DND-41 (cell line): ENCODE results near the gene TLN1.

Source experiments
- ATAC-seq: fragments of 200-7000 bp; cut with Tn5 transposase; 3 replicates; pipeline ENCODE4 v1.9.1; 2021; ENCODE audit warnings: low read depth; ENCODE audit not compliant: insufficient read depth
- DNase-seq: peaks from one replicate; pipeline ENCODE4 v3.0.0-alpha.2; 2020
- H2AFZ ChIP-seq: 2 replicates; pipeline ENCODE4 v1.6.0; 2012; ENCODE audit warnings: low read depth, low read length
- H3K27ac ChIP-seq: 2 replicates; pipeline ENCODE4 v1.5.1; 2012; ENCODE audit warnings: low read length, inconsistent platforms
- H3K27me3 ChIP-seq: fragments of 200-600 bp; sonication (generic); 2 replicates; pipeline ENCODE4 v1.6.0; 2012; ENCODE audit warnings: low read length, mild to moderate bottlenecking, inconsistent platforms; ENCODE audit not compliant: insufficient read depth, poor library complexity
- H3K36me3 ChIP-seq: 2 replicates; pipeline ENCODE4 v1.5.1; 2012; ENCODE audit warnings: low read length, inconsistent platforms; ENCODE audit not compliant: insufficient read depth
- H3K4me1 ChIP-seq: 2 replicates; pipeline ENCODE4 v1.5.1; 2012; ENCODE audit warnings: mild to moderate bottlenecking, low read length; ENCODE audit not compliant: insufficient read depth
- H3K4me2 ChIP-seq: 2 replicates; pipeline ENCODE4 v1.6.0; 2012; ENCODE audit warnings: mild to moderate bottlenecking, moderate library complexity, low read length, inconsistent platforms; ENCODE audit not compliant: insufficient read depth
- H3K4me3 ChIP-seq, 2 experiments: fragments of 200-600 bp in 1 of 2; shearing (Covaris generic) in 1 of 2; 2 replicates each; pipeline ENCODE4 v1.5.1; 2012 to 2016; ENCODE audit warnings: inconsistent platforms in 2 of 2, low read length in 2 of 2, mild to moderate bottlenecking in 2 of 2, low read depth in 1 of 2, moderate library complexity in 1 of 2
- H3K79me2 ChIP-seq: 2 replicates; pipeline ENCODE4 v1.6.0; 2012; ENCODE audit warnings: low read length, inconsistent platforms; ENCODE audit not compliant: insufficient read depth
- H3K9ac ChIP-seq: 2 replicates; pipeline ENCODE4 v1.6.0; 2012; ENCODE audit warnings: low read depth, mild to moderate bottlenecking, inconsistent platforms, low read length, moderate library complexity
- H3K9me3 ChIP-seq: 2 replicates; pipeline ENCODE4 v1.5.1; 2012; ENCODE audit warnings: low read length, moderate library complexity, mild to moderate bottlenecking, inconsistent platforms; ENCODE audit not compliant: insufficient read depth, severe bottlenecking
- H4K20me1 ChIP-seq: 2 replicates; pipeline ENCODE4 v1.6.0; 2012; ENCODE audit warnings: low read length; ENCODE audit not compliant: insufficient read depth
- EZH2 ChIP-seq: IDR thresholded peaks from 3 replicates; pipeline ENCODE4 v1.6.1; 2012; ENCODE audit warnings: borderline replicate concordance, low read depth, mild to moderate bottlenecking, moderate library complexity, low read length, inconsistent platforms; ENCODE audit not compliant: severe bottlenecking
- TF ChIP-seq, protein P1 (sequence below): IDR thresholded peaks from 2 replicates; pipeline ENCODE4 v1.5.1; 2012; ENCODE audit warnings: borderline replicate concordance, low read length, moderate library complexity, mild to moderate bottlenecking; ENCODE audit not compliant: poor library complexity, severe bottlenecking; ENCODE audit errors: extremely low read depth

TLN1 gene

DNA sequence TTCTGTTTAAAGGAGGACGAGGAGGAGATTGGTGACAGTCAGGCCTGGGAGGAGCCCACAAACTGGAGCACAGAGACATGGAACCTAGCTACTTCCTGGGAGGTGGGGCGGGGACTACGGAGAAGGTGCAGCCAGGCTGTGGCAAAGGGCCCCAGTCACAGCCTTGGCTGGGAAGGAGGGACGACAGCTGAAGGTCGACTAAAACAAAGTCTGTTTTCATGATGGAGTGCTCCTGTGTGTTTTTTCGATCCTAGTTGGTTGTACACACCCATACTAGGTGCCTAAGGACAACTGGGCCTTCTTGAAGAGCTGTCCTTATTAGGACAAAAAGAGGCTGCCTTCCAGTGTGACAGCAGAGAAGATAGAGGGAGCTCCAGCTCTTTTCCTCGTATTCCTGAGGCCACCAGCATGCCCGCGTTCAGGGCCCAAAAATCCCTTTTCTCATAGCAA lies 71.0 kb downstream of the TLN1 start:
- Histone ChIP-seq H3K4me2 (peak overlapping the region; percentile 18; the same call in 1 of the 2 replicates), H3K9me3 (no peaks in the 10 kb centered on the region), H3K4me1 (peaks cover 87% of the 10 kb centered on the region), H2AFZ (no peak overlapping the region), H3K27ac (no peak overlapping the region), H3K36me3 (peaks cover 39% of the 10 kb centered on the region), H3K27me3 (no peaks in the 10 kb centered on the region), H3K9ac (peak overlapping the region; percentile 24; the same call in 1 of the 2 replicates), H4K20me1 (peaks cover 3% of the 10 kb centered on the region; the same call in 1 of the 2 replicates), H3K79me2 (peaks cover 49% of the 10 kb centered on the region), H3K4me3 (no peak overlapping the region)
- ATAC-seq (no peak), DNase-seq (no peak)
- TF ChIP-seq EZH2 = no peak
- TF ChIP-seq, protein P1, sequence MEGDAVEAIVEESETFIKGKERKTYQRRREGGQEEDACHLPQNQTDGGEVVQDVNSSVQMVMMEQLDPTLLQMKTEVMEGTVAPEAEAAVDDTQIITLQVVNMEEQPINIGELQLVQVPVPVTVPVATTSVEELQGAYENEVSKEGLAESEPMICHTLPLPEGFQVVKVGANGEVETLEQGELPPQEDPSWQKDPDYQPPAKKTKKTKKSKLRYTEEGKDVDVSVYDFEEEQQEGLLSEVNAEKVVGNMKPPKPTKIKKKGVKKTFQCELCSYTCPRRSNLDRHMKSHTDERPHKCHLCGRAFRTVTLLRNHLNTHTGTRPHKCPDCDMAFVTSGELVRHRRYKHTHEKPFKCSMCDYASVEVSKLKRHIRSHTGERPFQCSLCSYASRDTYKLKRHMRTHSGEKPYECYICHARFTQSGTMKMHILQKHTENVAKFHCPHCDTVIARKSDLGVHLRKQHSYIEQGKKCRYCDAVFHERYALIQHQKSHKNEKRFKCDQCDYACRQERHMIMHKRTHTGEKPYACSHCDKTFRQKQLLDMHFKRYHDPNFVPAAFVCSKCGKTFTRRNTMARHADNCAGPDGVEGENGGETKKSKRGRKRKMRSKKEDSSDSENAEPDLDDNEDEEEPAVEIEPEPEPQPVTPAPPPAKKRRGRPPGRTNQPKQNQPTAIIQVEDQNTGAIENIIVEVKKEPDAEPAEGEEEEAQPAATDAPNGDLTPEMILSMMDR = peak; percentile 33

DNA sequence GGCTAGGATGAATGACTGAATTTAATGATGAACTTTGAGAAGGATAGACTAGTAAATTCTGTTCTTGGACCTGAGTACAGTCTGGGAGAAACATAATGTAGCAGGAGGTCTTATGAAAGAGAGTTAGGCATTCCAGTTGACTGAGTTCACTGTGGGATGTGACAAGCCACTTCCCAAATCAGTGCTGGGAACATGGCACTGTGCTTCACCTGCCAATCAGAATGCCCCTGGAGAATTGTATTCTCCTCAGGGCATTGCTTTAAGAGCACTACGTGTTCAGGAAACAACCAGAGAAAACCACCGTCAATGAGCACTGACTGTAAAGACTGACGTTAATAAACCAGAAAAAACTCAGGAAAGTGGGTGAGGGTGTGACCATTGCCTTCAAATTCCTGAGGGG lies 72.7 kb downstream of the TLN1 start:
- TF ChIP-seq EZH2 = no peak
- TF ChIP-seq, protein P1 = no peak
- H3K79me2 ChIP-seq = peaks cover 48% of the 10 kb centered on the region
- no peaks in the 10 kb centered on the region for H3K27me3 ChIP-seq
- ATAC-seq = no peak
- H3K4me2 ChIP-seq = peak overlapping the region; percentile 75
- peak overlapping the region; percentile 86 for H3K9ac ChIP-seq
- H3K36me3 ChIP-seq = peaks cover 39% of the 10 kb centered on the region
- H2AFZ ChIP-seq = no peak overlapping the region
- peak overlapping the region; percentile 92 for H3K27ac ChIP-seq
- no peak for DNase-seq
- peaks cover 72% of the 10 kb centered on the region for H3K4me1 ChIP-seq
- H3K9me3 ChIP-seq = no peaks in the 10 kb centered on the region
- peak overlapping the region; percentile 41 to 70; a peak in 3 of 4 replicates for H3K4me3 ChIP-seq
- H4K20me1 ChIP-seq = peaks cover 3% of the 10 kb centered on the region; the same call in 1 of the 2 replicates

DNA sequence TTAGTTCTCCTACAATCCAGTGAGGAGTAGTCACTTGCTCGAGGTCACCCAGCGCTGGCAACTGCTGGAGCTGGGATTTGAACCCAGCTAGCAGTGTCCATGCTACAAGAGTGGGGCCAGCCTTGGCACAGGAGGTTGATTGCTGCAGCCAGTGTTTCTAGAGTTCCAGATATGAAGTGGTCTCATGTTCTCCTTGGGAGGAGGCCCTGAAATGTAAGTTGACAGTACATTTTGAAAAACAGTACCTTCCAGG lies 73.1 kb downstream of the TLN1 start:
- peaks cover 44% of the 10 kb centered on the region for H3K79me2 ChIP-seq
- H3K4me1 ChIP-seq = peaks cover 67% of the 10 kb centered on the region
- H3K36me3 ChIP-seq = peaks cover 39% of the 10 kb centered on the region
- peak overlapping the region; percentile 75 for H3K4me2 ChIP-seq
- peaks cover 3% of the 10 kb centered on the region; the same call in 1 of the 2 replicates for H4K20me1 ChIP-seq
- DNase-seq (peak; percentile 47), ATAC-seq (peak; percentile 8)
- TF ChIP-seq, protein P1 = no peak
- no peak for TF ChIP-seq EZH2
- no peaks in the 10 kb centered on the region for H3K27me3 ChIP-seq
- H3K9ac ChIP-seq = peak overlapping the region; percentile 86
- peak overlapping the region; percentile 92 for H3K27ac ChIP-seq
- H2AFZ ChIP-seq = peak overlapping the region; percentile 72; the same call in 1 of the 2 replicates
- H3K4me3 ChIP-seq = peak overlapping the region; percentile 41 to 70; a peak in 3 of 4 replicates
- H3K9me3 ChIP-seq = no peaks in the 10 kb centered on the region
